Testis (tissue), 2 donors: ENCODE results near the gene ANO1.

Experiments used
- CTCF ChIP-seq, 3 experiments: fragments of 450-650 bp in 2 of 3; fragments of 200-600 bp in 1 of 3; sonication (generic) in 1 of 3; IDR thresholded peaks; one replicate each; pipeline ENCODE4 v1.5.1; 2016 to 2019; ENCODE audit warnings: antibody characterized with exemption in 3 of 3, mild to moderate bottlenecking in 2 of 3, moderate library complexity in 1 of 3
- POLR2A ChIP-seq: fragments of 450-650 bp; IDR thresholded peaks from one replicate; pipeline ENCODE4 v1.6.1; 2017; ENCODE audit warnings: antibody characterized with exemption, mild to moderate bottlenecking, moderate library complexity

GRCh38 chr11:70090961-70091381 lies 12.9 kb downstream of the ANO1 start:
- TF ChIP-seq CTCF (IDR thresholded peaks at IDR 0.05) (no peak), POLR2A (no peak)
